HFF-Myc (cell line): ENCODE results near the gene DHH.

Experiments
- DNase-seq: peaks from one replicate; pipeline ENCODE4 v3.0.0-alpha.2; 2011; ENCODE audit warnings: low read depth; ENCODE audit errors: extremely low read depth
- H3K4me3 ChIP-seq: replicated peaks from 2 replicates; pipeline ENCODE4 v1.5.1; 2011; ENCODE audit warnings: low read depth, mild to moderate bottlenecking, control low read depth, low read length
- TF ChIP-seq, protein P1 (sequence below): IDR thresholded peaks from 2 replicates; pipeline ENCODE4 v1.5.1; 2012; ENCODE audit warnings: mild to moderate bottlenecking, low read depth, low read length, control low read depth; ENCODE audit errors: missing control alignments

DHH gene

DNA sequence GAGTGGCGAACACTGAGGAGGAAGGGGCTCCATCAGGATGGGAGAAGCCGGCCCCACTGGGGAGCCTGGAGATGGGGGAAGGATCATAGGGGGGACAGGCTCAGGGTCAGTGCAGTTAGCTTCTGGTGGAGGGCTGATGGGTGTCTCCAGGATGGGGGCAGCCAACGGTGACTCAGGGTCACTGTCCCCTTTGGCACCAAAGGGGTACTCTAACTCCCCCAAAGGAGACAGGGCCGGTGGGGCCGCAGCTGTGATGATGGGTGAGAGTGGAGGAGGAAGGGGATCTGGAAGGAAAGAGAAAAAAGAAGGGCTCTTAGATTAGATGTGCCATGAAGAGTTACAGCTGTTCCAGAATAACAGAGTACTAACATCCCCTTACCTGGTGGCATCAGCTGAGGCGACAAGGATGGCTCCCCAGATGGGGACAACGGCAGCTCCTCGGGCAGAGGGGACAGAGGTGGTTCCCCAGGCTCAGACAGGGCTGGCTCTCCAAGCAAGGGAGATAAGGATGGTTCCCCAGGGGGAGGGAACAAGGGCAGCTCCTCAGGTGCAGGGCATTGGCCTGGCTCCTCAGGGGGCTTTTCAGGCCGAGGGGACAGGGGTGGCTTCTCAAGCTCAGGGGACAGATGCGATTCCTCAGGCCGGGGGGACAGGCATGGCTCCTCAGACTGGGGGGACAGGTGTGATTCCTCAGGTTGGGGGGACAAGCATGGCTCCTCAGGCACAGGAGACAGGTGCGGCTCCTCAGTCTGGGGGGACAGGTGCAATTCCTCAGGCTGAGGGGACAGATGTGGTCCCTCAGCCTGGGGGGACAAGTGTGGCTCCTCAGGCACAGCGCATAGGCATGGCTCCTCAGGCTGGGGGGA is 43.9 kb downstream of the DHH start:
- no peak overlapping the region for H3K4me3 ChIP-seq
- no peak for DNase-seq
- TF ChIP-seq, protein P1, sequence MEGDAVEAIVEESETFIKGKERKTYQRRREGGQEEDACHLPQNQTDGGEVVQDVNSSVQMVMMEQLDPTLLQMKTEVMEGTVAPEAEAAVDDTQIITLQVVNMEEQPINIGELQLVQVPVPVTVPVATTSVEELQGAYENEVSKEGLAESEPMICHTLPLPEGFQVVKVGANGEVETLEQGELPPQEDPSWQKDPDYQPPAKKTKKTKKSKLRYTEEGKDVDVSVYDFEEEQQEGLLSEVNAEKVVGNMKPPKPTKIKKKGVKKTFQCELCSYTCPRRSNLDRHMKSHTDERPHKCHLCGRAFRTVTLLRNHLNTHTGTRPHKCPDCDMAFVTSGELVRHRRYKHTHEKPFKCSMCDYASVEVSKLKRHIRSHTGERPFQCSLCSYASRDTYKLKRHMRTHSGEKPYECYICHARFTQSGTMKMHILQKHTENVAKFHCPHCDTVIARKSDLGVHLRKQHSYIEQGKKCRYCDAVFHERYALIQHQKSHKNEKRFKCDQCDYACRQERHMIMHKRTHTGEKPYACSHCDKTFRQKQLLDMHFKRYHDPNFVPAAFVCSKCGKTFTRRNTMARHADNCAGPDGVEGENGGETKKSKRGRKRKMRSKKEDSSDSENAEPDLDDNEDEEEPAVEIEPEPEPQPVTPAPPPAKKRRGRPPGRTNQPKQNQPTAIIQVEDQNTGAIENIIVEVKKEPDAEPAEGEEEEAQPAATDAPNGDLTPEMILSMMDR, result no peak

DNA sequence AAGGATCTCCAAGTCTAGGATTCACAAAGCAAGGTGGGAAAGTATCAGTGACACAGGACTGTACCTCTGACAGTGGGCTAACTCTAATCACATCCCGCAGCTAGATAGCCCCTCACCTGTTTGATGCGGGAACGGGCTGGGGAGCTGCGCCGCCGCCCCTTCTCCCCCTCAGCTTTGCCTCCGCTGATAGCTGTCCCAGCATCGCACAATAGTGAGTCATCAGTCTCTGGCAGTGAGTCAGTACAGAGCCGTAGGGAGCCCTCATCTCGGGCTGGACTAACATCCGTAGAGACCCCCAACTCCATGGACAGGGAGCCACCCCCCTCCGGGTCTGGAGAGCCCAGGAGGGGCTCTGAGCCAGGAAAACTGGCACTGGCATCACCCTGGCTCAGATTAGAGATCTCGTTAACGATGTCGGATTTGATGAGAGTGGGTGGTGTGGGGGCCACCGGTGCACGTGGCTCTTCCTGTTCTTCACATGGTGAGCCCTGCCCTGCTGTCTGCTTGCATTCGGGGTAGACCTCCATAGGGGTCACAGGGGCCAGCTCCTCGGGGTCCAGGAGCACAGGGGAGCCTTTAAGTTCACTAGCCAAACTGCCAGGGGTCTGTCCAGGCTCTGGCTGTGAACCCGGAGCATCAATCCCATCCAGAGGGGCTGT is 44.9 kb downstream of the DHH start:
- H3K4me3 ChIP-seq, result no peak overlapping the region
- DNase-seq, result no peak
- TF ChIP-seq, protein P1, result no peak

DNA sequence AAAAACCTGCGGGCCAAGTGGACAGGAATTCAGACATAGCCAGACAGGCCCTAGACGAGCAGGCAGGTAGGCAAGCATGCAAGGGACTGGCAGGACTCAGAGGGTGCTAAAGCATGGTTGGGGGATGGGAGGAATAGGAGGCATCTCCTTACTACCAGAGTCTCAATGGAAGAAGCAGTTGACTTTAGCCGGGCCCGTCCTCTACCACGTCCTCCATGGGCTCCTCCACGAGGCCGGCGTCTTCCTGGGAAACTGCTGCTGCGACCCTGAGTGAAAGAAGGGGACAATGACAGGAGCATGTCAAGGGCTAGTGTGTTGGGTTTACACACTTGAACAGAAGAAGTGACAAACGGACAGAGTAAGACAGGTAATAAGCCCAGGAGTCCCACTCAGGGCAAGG is 45.6 kb downstream of the DHH start:
- no peak overlapping the region for H3K4me3 ChIP-seq
- TF ChIP-seq, protein P1, result no peak
- no peak for DNase-seq

DNA sequence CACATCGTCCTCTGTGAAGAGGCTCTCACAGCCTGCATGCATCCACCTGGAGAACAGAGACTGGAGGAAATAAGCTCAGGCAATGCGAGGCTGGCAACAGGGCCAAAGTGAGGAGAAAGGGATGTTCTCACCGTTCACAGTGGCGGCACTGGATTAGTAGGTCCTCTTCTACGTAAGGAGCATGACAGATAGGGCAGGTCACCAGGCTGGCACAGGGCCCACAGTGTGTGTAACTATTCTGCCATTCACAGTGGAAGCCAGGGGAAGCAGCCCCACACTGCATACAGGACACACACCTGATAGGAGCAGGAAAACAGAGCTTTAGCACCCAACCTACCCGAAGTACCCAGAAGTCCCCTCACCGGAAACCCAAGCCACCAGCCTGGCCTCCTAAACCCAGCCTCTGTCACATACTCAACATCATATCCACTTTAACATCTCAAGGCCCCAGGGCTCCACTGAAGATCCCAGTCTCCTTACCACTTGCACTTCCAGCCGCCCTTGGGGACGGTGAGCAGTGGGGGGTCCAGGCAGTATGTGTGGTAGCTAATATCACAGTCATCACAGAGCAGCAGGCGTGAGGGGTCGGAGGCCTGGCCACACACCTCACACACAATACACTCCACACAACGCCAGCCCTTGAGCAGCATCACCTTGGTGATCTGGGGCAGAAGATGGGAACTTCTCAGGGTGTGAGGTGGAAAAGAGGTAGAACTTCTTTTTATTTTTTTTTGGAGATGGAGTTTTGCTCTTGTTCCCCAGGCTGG is 48.3 kb downstream of the DHH start:
- H3K4me3 ChIP-seq, result no peak overlapping the region
- TF ChIP-seq, protein P1, result no peak
- no peak for DNase-seq

DNA sequence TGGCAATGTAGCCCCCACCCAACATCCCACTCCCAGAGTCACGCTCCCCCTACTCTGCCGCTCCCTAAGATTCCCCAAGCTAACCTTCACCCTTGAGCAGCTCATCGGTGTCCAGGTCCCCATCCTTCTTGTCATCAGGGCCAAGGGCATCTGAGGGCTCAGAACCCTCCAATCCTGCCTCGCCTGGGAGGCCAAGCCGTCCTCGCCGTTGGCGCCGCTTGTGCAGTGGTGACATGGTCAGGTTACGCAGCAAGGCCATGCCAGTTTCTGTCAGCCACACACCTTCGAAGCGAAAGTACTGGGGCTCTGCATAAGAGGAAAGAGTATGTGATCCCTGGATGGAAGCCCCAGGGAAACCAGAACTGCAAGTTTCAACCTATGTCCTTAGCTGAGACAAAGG is 49.9 kb downstream of the DHH start:
- no peak overlapping the region for H3K4me3 ChIP-seq
- no peak for DNase-seq
- TF ChIP-seq, protein P1, result no peak

DNA sequence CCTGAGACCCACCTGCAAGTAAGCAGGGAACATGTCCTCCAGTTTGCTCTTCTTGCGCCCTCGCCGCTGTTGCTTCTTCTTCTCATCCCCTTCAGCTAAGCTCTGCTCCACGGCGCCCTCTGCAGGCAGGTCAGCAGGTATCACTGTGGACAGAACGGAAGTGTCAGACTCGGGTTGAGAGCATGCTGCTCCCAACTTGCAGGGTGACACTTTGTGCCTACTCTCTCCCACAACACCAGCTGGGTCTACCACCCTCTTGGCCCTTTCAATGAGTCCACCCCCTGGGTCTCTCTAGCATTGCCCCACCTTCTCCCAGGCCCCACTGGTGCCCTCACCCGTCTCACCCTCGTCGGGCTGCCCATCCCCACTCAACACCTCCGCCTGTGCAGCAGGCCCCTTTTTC is 50.7 kb downstream of the DHH start:
- TF ChIP-seq, protein P1, result peak; percentile 84
- H3K4me3 ChIP-seq, result no peak overlapping the region
- no peak for DNase-seq
